ENCODE data around the gene C1orf116.

C1orf116 gene

GRCh38 chr1:207019661-207020060 lies 12.9 kb downstream of the C1orf116 start:
- no peak for DNase-seq (ENCODE audit: low read depth)

- no peak for DNase-seq (ENCODE audit: low read depth)
Measured at GRCh38 chr1:207019161-207019560, 13.4 kb downstream of the C1orf116 start.

GRCh38 chr1:207018707-207019106 lies 13.8 kb downstream of the C1orf116 start:
- no peak for DNase-seq (ENCODE audit: low read depth)

- no peak for DNase-seq (ENCODE audit: low read depth)
Measured at GRCh38 chr1:207017615-207018559, 14.7 kb downstream of the C1orf116 start.

GRCh38 chr1:207015791-207016190 lies 16.8 kb downstream of the C1orf116 start:
- no peak for DNase-seq (ENCODE audit: low read depth)

- no peak for DNase-seq (ENCODE audit: low read depth)
Measured at GRCh38 chr1:207014728-207015127, 17.8 kb downstream of the C1orf116 start.

GRCh38 chr1:207013321-207014085 lies 19.1 kb downstream of the C1orf116 start:
- DNase-seq (ENCODE audit: low read depth), result no peak

GRCh38 chr1:207010726-207011125 lies 21.8 kb downstream of the C1orf116 start:
- no peak for DNase-seq (ENCODE audit: low read depth)

GRCh38 chr1:207009945-207010344 lies 22.6 kb downstream of the C1orf116 start:
- no peak for DNase-seq (ENCODE audit: low read depth)

GRCh38 chr1:207009182-207009850 lies 23.2 kb downstream of the C1orf116 start:
- DNase-seq (ENCODE audit: low read depth), result no peak

- no peak for DNase-seq (ENCODE audit: low read depth)
Measured at GRCh38 chr1:207007352-207008033, 25.1 kb downstream of the C1orf116 start.

GRCh38 chr1:207006914-207007313 lies 25.6 kb downstream of the C1orf116 start:
- DNase-seq (ENCODE audit: low read depth), result no peak

GRCh38 chr1:207006083-207006482 lies 26.5 kb downstream of the C1orf116 start:
- DNase-seq (ENCODE audit: low read depth), result no peak

GRCh38 chr1:207004931-207005830 lies 27.4 kb downstream of the C1orf116 start:
- peak; percentile 5 for DNase-seq (ENCODE audit: low read depth)

- DNase-seq (ENCODE audit: low read depth), result no peak
Measured at GRCh38 chr1:207003210-207003609, 29.3 kb downstream of the C1orf116 start.

GRCh38 chr1:207002724-207003146 lies 29.8 kb downstream of the C1orf116 start:
- DNase-seq (ENCODE audit: low read depth), result no peak

GRCh38 chr1:207001492-207002245 lies 30.9 kb downstream of the C1orf116 start:
- DNase-seq (ENCODE audit: low read depth), result no peak

GRCh38 chr1:207000651-207001291 lies 31.8 kb downstream of the C1orf116 start:
- no peak for DNase-seq (ENCODE audit: low read depth)

GRCh38 chr1:206998816-206999215 lies 33.7 kb downstream of the C1orf116 start:
- no peak for DNase-seq (ENCODE audit: low read depth)
